ENCODE data around the gene CLCN6. TPM values are rescaled to one million over a fixed set of nuclear protein-coding genes. Genes with fewer than 3 reads are reported as not detected.

CLCN6 gene, protein sequence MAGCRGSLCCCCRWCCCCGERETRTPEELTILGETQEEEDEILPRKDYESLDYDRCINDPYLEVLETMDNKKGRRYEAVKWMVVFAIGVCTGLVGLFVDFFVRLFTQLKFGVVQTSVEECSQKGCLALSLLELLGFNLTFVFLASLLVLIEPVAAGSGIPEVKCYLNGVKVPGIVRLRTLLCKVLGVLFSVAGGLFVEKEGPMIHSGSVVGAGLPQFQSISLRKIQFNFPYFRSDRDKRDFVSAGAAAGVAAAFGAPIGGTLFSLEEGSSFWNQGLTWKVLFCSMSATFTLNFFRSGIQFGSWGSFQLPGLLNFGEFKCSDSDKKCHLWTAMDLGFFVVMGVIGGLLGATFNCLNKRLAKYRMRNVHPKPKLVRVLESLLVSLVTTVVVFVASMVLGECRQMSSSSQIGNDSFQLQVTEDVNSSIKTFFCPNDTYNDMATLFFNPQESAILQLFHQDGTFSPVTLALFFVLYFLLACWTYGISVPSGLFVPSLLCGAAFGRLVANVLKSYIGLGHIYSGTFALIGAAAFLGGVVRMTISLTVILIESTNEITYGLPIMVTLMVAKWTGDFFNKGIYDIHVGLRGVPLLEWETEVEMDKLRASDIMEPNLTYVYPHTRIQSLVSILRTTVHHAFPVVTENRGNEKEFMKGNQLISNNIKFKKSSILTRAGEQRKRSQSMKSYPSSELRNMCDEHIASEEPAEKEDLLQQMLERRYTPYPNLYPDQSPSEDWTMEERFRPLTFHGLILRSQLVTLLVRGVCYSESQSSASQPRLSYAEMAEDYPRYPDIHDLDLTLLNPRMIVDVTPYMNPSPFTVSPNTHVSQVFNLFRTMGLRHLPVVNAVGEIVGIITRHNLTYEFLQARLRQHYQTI
- 25.9 TPM for total RNA-seq

- DNase-seq (ENCODE audit: low spot score): peak; percentile 100
Measured at GRCh38 chr1:11805422-11806306, at the start of gene CLCN6, which contains the start of gene MTHFR. Gene CLCN6, plus strand, starts transcription at chr1:11806191. Its CDS starts 72 bp downstream, at chr1:11806263. Gene MTHFR, minus strand, starts transcription at chr1:11805964. Its CDS starts 2,848 bp downstream, at chr1:11803116.

DNA sequence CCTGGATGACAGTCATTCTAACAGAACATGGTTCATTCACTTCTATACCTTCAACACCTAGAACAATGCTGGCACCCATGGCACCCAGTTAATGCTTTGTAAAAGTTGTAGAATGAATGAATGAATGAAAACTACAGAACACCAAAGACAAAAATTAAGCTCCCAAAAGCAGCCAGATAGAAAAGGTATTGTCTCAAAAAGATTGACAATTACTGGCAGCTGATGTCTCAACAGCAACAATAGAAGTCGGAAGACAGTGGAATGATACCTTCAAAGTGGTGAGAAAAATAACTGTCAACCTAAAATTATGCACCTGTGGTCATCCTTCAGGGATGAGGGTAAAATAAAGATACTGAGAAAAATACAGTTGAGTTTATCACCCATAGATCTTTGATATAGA lies 48.9 kb upstream of the CLCN6 start:
- no peak for DNase-seq (ENCODE audit: low spot score)

GRCh38 chr1:11759791-11760190 lies 46.2 kb upstream of the CLCN6 start:
- no peak for DNase-seq (ENCODE audit: low spot score)

- no peak for DNase-seq (ENCODE audit: low spot score)
Measured at GRCh38 chr1:11761285-11761684, 44.7 kb upstream of the CLCN6 start.

GRCh38 chr1:11761988-11762406 lies 44.0 kb upstream of the CLCN6 start, which contains the start of gene C1orf167:
Gene C1orf167, plus strand, starts transcription at chr1:11762193. Its CDS starts 2,208 bp downstream, at chr1:11764401.
- DNase-seq (ENCODE audit: low spot score): no peak

DNA sequence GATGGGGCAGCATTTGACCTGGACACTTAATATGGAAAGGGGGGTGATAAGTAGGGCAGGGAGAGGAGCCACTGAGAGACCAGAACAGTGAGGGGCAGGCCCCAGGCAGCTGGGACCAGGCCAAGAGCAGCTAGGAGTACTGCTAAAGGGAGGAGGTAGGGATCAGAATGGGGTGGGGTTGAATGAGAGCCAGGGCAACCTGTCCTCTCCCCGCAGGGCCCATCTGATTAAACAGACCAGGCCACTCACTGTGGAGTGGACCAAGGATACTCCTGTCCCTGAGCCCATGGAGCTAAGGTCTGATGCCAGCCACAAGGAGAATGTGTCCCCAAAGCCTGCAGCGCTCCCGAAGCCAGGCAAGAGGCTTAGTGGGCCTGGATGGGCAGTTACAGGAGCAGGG lies 41.9 kb upstream of the CLCN6 start:
- DNase-seq (ENCODE audit: low spot score): no peak

DNA sequence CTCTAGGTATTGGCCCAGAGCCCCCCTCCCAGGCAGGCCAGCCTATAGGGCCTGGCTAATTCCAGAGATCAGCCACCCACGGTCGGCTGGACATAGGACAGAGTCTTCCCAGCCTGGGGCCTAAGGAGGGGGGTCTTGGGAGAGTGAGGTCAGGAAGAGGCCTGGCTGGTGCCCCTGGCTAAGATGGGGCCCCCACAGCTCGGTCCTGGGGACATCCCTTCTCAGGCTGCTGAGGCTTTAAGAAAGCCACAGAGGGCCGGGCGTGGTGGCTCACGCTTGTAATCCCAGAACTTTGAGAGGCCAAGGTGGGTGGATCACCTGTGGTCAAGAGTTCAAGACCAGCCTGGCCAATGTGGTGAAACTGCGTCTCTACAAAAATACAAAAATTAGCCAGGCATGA lies 41.5 kb upstream of the CLCN6 start:
- DNase-seq (ENCODE audit: low spot score): no peak

DNA sequence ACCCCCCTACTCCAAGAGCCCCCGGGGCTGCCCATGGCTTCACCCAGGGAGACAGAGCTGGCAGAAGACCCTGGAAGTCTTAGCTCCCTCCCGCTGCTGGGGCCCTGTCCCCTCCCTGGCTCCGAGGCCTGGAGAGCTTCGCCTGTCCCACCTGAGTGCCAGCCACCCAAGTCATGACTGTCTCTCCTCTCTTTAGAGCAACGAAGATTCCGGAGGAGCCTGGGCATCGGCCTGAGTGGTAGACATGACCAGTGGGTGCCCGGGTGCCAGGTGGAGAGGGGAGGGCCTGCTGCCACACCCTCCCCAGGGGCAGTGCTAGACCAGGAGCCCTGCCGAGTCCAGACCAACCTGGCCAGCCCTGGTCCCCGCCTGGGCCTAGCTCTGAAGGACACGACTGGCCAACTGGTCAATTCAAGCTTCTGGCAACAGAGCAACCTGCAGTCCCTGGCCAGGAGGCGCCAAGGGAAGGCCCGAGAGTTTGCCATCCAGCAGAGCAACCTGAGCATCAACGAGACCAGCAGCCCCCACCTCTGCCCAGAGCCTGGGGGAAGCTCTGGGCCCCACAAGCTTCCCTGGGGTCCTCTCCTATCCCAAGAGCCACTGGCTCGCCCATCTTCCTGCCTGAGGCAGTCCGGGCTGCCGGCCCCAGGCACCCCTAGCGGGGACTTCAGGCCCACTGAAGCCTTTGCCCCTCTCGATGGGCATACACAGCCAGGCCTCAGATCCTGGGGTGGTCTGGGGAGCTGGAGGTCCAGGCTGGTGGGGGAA lies 40.1 kb upstream of the CLCN6 start:
- DNase-seq (ENCODE audit: low spot score): no peak

- DNase-seq (ENCODE audit: low spot score): no peak
Measured at GRCh38 chr1:11766429-11766776, 39.6 kb upstream of the CLCN6 start.

DNA sequence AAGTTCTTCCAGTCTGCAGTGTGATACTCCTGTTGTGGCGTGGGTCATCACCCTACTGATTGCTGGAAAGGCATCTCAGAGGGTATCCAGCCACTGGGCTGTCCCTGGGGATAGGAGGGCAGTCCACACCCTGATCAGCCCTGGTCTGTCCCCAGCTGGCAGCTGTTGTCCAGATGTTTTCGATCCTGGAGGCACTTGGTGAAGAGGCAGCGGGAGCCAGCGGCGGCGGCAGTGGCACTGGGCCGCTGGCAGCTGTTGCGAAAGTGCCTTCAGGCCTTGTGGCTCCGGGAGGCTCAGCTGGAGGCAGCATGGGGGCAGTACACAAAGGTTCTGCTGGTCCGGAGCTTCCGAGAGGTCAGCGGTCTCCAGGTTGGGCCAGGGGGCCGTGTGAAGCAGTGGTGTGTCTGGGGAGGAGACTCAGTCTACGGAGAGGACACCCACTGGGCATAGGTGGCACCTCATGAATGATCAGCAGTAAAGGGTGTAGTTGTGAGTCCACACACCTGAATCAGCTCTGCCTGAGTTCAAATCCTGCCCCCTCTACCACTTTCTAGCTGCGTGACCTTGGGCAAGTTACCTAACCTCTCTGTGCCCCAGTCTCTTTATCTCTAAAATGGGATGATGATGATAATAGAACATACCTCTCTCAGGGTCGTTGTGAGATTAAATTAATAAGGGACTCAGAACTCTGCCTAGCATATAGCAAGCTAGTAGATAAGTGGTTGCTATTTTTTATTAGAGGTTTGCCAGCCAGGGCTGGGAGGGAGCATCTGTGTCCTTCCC lies 37.9 kb upstream of the CLCN6 start:
- no peak for DNase-seq (ENCODE audit: low spot score)

DNA sequence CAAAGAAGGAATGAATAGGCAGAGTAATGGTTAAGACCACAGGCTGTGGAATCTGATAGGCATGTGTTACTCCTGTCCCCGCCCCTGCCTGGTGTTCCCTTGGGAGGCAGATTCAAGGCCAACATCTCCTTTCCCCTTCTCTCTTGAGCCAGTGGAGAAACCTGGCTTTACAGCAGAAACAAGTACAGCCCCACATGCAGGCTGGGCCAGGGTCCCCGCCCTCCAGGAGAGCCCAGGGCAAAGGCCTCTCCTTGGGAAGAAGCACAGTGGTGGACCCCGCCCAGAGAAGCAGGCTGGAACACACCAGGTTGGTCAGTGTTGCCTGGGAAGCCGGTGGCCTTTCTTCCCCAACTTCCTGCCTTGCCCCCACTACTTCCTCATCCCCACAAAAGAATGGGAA lies 37.2 kb upstream of the CLCN6 start:
- no peak for DNase-seq (ENCODE audit: low spot score)

GRCh38 chr1:11769274-11769673 lies 36.7 kb upstream of the CLCN6 start:
- DNase-seq (ENCODE audit: low spot score): no peak

- DNase-seq (ENCODE audit: low spot score): no peak
Measured at GRCh38 chr1:11770011-11770410, 36.0 kb upstream of the CLCN6 start.

GRCh38 chr1:11771481-11772043 lies 34.4 kb upstream of the CLCN6 start:
- no peak for DNase-seq (ENCODE audit: low spot score)

GRCh38 chr1:11772458-11772857 lies 33.5 kb upstream of the CLCN6 start:
- no peak for DNase-seq (ENCODE audit: low spot score)

- DNase-seq (ENCODE audit: low spot score): no peak
Measured at GRCh38 chr1:11774753-11775152, 31.2 kb upstream of the CLCN6 start.

GRCh38 chr1:11777658-11778322 lies 28.2 kb upstream of the CLCN6 start:
- DNase-seq (ENCODE audit: low spot score): no peak

DNA sequence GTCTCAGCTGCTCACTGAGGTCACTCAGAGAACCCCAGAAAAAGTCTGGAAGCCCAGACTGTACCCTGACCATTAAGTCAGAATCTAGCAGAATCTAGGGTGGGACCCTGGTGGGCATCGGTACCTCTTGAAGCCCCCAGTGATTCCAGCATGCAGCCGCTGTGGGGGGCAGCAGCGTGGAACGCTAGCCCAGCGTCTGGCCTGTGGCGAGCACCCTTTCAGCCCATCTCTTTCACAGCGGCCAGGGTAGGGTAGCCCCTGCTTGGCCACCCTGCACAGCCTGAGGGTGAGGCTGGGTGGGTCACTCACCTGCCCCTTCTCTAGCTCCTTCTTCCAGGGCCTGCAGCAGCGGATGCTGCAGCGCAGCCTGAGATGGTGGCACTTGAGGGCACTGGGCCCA lies 27.7 kb upstream of the CLCN6 start:
- no peak for DNase-seq (ENCODE audit: low spot score)
